ENCODE results near the gene NIPAL4. TPM values are rescaled to one million over a fixed set of nuclear protein-coding genes. Genes with fewer than 3 reads are reported as not detected.

The NIPAL4 gene
- polyA plus RNA-seq, 2 donors = 5.4 to 15.1 TPM

DNA sequence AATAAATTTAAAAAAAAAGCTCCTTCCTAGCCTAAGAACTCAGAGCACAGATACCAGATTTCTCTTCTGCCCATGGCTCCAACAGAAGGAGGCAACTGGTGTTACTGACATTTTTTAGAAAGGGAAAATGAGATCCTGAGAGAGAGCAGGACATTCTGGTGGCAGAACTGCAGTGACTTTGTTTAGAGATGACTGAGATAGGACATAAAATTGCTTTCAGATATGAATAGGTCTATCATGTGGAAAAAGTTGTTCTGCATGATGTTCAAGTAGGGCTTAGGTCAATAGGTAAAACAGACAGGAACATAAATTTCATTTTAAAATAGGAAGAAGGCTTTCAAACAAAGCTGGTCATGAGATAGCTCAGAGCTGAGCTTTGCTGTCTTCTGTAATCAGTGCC is 49.6 kb downstream of the NIPAL4 start:
- Histone ChIP-seq H3K27ac (ENCODE audit: low read depth in 2 of 2, low read length in 1 of 2) (no peak overlapping the region), H3K36me3 (ENCODE audit: control insufficient read depth in 2 of 2, insufficient read depth in 2 of 2, low read length in 1 of 2) (no peaks in the 10 kb centered on the region), H3K9me3 (ENCODE audit: control insufficient read depth in 2 of 2, insufficient read depth in 1 of 2, low read depth in 1 of 2, low read length in 1 of 2) (no peaks in the 10 kb centered on the region), H3K4me3 (ENCODE audit: low read depth in 1 of 2, low read length in 2 of 2) (no peak overlapping the region), H3K27me3 (ENCODE audit: control insufficient read depth in 1 of 2, insufficient read depth in 2 of 2, low read length in 2 of 2) (no peaks in the 10 kb centered on the region), H3K4me1 (ENCODE audit: control insufficient read depth in 2 of 2, insufficient read depth in 2 of 2, low read length in 1 of 2) (peaks cover 0 to 8% of the 10 kb centered on the region in 2 donors)

DNA sequence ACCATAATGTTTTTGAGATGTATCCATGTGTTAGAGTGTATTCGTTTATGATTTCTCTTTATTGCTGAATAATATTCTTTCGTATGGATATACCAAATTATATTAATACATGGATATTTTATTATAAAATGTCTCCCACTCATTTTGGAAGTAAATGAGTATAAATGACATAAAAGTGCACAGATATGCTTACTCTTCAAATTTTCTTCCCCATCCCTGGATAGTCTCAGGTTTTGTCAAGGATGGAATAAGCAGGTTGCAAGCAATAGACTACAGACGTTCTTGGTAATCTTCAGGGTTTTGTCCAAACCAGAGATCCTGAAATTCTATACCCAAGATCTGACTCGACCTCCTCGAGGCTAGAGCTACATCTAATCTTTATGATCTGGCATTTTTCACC is 50.7 kb downstream of the NIPAL4 start:
- H3K4me1 ChIP-seq (ENCODE audit: control insufficient read depth in 2 of 2, insufficient read depth in 2 of 2, low read length in 1 of 2) = peaks cover 0 to 6% of the 10 kb centered on the region in 2 donors
- H3K4me3 ChIP-seq (ENCODE audit: low read depth in 1 of 2, low read length in 2 of 2) = no peak overlapping the region
- no peaks in the 10 kb centered on the region for H3K27me3 ChIP-seq (ENCODE audit: control insufficient read depth in 1 of 2, insufficient read depth in 2 of 2, low read length in 2 of 2)
- H3K9me3 ChIP-seq (ENCODE audit: control insufficient read depth in 2 of 2, insufficient read depth in 1 of 2, low read depth in 1 of 2, low read length in 1 of 2) = no peaks in the 10 kb centered on the region
- no peaks in the 10 kb centered on the region for H3K36me3 ChIP-seq (ENCODE audit: control insufficient read depth in 2 of 2, insufficient read depth in 2 of 2, low read length in 1 of 2)
- 80 to 87% methylated on average over 5 of the region's 5 CpGs for WGBS, 2 donors
- peak overlapping the region in 1 of 2 donors; percentile 78 for H3K27ac ChIP-seq (ENCODE audit: low read depth in 2 of 2, low read length in 1 of 2)

GRCh38 chr5:157511651-157512644 is 51.9 kb downstream of the NIPAL4 start:
- Histone ChIP-seq H3K4me1 (ENCODE audit: control insufficient read depth in 2 of 2, insufficient read depth in 2 of 2, low read length in 1 of 2) (peaks cover 0 to 5% of the 10 kb centered on the region in 2 donors), H3K9me3 (ENCODE audit: control insufficient read depth in 2 of 2, insufficient read depth in 1 of 2, low read depth in 1 of 2, low read length in 1 of 2) (no peaks in the 10 kb centered on the region), H3K27me3 (ENCODE audit: control insufficient read depth in 1 of 2, insufficient read depth in 2 of 2, low read length in 2 of 2) (no peaks in the 10 kb centered on the region), H3K27ac (ENCODE audit: low read depth in 2 of 2, low read length in 1 of 2) (peak overlapping the region; percentile 64 to 93), H3K36me3 (ENCODE audit: control insufficient read depth in 2 of 2, insufficient read depth in 2 of 2, low read length in 1 of 2) (no peaks in the 10 kb centered on the region), H3K4me3 (ENCODE audit: low read depth in 1 of 2, low read length in 2 of 2) (no peak overlapping the region)
- 24 to 44% methylated on average over 9 of the region's 9 CpGs for WGBS, 2 donors

GRCh38 chr5:157513182-157513581 is 53.2 kb downstream of the NIPAL4 start:
- Histone ChIP-seq H3K36me3 (ENCODE audit: control insufficient read depth in 2 of 2, insufficient read depth in 2 of 2, low read length in 1 of 2) (no peaks in the 10 kb centered on the region), H3K27me3 (ENCODE audit: control insufficient read depth in 1 of 2, insufficient read depth in 2 of 2, low read length in 2 of 2) (no peaks in the 10 kb centered on the region), H3K4me1 (ENCODE audit: control insufficient read depth in 2 of 2, insufficient read depth in 2 of 2, low read length in 1 of 2) (no peaks in the 10 kb centered on the region), H3K9me3 (ENCODE audit: control insufficient read depth in 2 of 2, insufficient read depth in 1 of 2, low read depth in 1 of 2, low read length in 1 of 2) (no peaks in the 10 kb centered on the region), H3K27ac (ENCODE audit: low read depth in 2 of 2, low read length in 1 of 2) (no peak overlapping the region), H3K4me3 (ENCODE audit: low read depth in 1 of 2, low read length in 2 of 2) (no peak overlapping the region)
- 78 to 93% methylated on average over 8 of the region's 8 CpGs for WGBS, 2 donors

DNA sequence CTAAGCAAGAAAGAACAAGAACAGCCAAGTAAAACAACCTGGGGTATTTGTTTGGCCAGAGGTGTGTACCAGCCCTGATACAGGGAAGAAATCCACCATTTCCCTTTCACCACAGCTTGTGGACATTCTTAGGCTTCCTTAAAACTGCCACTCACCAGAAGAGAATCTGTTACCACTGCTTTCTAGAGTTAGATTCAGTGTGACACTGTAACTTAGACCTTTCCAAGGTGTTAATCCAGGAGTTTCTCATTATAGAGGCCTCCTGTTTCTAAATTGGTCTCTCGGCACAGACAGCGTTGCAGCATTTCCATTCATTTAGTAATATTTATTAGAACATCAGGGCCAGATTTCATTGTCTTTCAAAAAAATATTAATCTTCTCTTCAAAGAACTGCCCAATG is 55.0 kb downstream of the NIPAL4 start:
- Histone ChIP-seq H3K36me3 (ENCODE audit: control insufficient read depth in 2 of 2, insufficient read depth in 2 of 2, low read length in 1 of 2) (no peaks in the 10 kb centered on the region), H3K27me3 (ENCODE audit: control insufficient read depth in 1 of 2, insufficient read depth in 2 of 2, low read length in 2 of 2) (no peaks in the 10 kb centered on the region), H3K27ac (ENCODE audit: low read depth in 2 of 2, low read length in 1 of 2) (no peak overlapping the region), H3K9me3 (ENCODE audit: control insufficient read depth in 2 of 2, insufficient read depth in 1 of 2, low read depth in 1 of 2, low read length in 1 of 2) (no peaks in the 10 kb centered on the region), H3K4me1 (ENCODE audit: control insufficient read depth in 2 of 2, insufficient read depth in 2 of 2, low read length in 1 of 2) (no peaks in the 10 kb centered on the region), H3K4me3 (ENCODE audit: low read depth in 1 of 2, low read length in 2 of 2) (no peak overlapping the region)
- 89 to 95% methylated on average over 2 of the region's 2 CpGs for WGBS, 2 donors

DNA sequence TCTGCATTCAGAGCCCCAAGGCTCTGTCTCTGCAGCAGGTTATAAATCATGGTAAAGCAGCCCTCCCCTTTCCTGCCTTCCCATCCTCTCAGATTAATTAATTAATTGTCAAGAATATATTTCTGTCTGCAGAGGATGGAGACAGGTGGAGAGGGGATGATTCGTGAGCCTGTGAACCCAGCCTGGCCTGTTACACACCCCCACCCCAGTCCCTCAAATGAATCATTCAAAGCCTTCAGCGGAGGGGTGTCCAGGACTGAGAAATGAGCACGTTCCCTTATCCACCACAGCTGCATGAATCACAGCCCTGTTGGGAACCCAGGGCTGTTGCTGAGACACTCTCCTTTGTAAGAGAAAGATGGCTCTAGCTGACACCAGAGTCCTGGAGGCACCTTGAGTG is 56.0 kb downstream of the NIPAL4 start:
- Histone ChIP-seq H3K9me3 (ENCODE audit: control insufficient read depth in 2 of 2, insufficient read depth in 1 of 2, low read depth in 1 of 2, low read length in 1 of 2) (no peaks in the 10 kb centered on the region), H3K27ac (ENCODE audit: low read depth in 2 of 2, low read length in 1 of 2) (peak overlapping the region; percentile 36 to 70), H3K27me3 (ENCODE audit: control insufficient read depth in 1 of 2, insufficient read depth in 2 of 2, low read length in 2 of 2) (no peaks in the 10 kb centered on the region), H3K4me3 (ENCODE audit: low read depth in 1 of 2, low read length in 2 of 2) (no peak overlapping the region), H3K4me1 (ENCODE audit: control insufficient read depth in 2 of 2, insufficient read depth in 2 of 2, low read length in 1 of 2) (no peaks in the 10 kb centered on the region), H3K36me3 (ENCODE audit: control insufficient read depth in 2 of 2, insufficient read depth in 2 of 2, low read length in 1 of 2) (no peaks in the 10 kb centered on the region)
- WGBS, 2 donors = 40 to 49% methylated on average over 3 of the region's 3 CpGs

GRCh38 chr5:157516626-157517325 is 56.8 kb downstream of the NIPAL4 start:
- H3K36me3 ChIP-seq (ENCODE audit: control insufficient read depth in 2 of 2, insufficient read depth in 2 of 2, low read length in 1 of 2) = no peaks in the 10 kb centered on the region
- peak overlapping the region; percentile 37 to 62 for H3K27ac ChIP-seq (ENCODE audit: low read depth in 2 of 2, low read length in 1 of 2)
- WGBS, 2 donors = 62 to 63% methylated on average over 5 of the region's 5 CpGs
- no peaks in the 10 kb centered on the region for H3K4me1 ChIP-seq (ENCODE audit: control insufficient read depth in 2 of 2, insufficient read depth in 2 of 2, low read length in 1 of 2)
- H3K9me3 ChIP-seq (ENCODE audit: control insufficient read depth in 2 of 2, insufficient read depth in 1 of 2, low read depth in 1 of 2, low read length in 1 of 2) = no peaks in the 10 kb centered on the region
- no peaks in the 10 kb centered on the region for H3K27me3 ChIP-seq (ENCODE audit: control insufficient read depth in 1 of 2, insufficient read depth in 2 of 2, low read length in 2 of 2)
- no peak overlapping the region for H3K4me3 ChIP-seq (ENCODE audit: low read depth in 1 of 2, low read length in 2 of 2)

DNA sequence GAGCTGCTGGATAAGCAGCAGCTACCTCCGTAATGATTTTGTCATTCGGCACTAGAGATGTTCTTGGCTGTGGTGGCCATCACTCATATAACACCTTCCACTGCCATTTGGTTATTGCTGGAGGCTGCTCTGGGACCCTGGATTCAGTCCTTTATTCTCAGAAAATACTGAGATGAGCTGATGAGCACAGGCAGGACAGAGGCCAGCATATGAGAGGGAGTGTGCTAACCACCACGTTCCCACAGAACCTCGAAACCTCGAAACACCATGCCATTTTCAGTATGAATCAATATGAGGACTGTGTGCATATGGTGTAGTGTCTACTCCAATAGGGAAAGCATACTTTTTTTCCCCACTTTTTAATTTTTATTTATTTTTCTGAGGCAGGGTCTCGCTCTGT is 59.0 kb downstream of the NIPAL4 start:
- Histone ChIP-seq H3K36me3 (ENCODE audit: control insufficient read depth in 2 of 2, insufficient read depth in 2 of 2, low read length in 1 of 2) (no peaks in the 10 kb centered on the region), H3K4me3 (ENCODE audit: low read depth in 1 of 2, low read length in 2 of 2) (no peak overlapping the region), H3K27ac (ENCODE audit: low read depth in 2 of 2, low read length in 1 of 2) (peak overlapping the region in 1 of 2 donors; percentile 15), H3K27me3 (ENCODE audit: control insufficient read depth in 1 of 2, insufficient read depth in 2 of 2, low read length in 2 of 2) (no peaks in the 10 kb centered on the region), H3K9me3 (ENCODE audit: control insufficient read depth in 2 of 2, insufficient read depth in 1 of 2, low read depth in 1 of 2, low read length in 1 of 2) (no peaks in the 10 kb centered on the region), H3K4me1 (ENCODE audit: control insufficient read depth in 2 of 2, insufficient read depth in 2 of 2, low read length in 1 of 2) (no peaks in the 10 kb centered on the region)
- 86 to 87% methylated on average over 6 of the region's 6 CpGs for WGBS, 2 donors

DNA sequence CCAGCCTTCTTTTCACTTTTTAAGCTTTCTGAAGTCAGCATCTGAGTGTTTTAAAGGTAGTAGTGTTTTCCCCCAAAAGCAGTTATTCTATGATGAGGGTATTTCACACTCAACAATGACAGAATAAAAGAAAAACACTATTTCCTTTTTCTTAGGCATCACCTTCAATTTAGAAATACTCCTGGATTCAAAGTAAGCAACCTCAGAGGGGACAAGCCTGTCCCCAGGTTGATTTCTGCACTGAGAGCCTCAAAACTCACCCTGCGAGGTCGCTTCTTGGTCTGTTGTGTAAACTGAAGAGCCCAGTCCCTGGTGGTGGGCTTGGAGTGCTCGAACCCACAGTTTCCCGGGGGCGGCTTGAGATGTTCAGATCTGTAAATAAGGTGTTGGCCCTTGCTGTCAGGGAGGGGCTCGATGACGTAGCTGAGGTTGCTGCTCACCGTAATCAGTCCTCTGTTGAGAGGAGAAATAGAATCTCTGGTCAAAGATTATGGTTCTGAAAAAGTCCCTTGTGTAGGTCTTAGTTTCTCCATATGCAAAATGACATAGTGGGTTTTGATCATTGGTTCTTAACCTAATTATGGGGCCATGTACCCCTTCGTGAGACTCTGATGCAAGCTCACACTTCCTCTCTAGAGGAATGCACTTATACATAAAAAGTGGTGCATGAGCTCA is 59.7 kb downstream of the NIPAL4 start:
- Histone ChIP-seq H3K27me3 (ENCODE audit: control insufficient read depth in 1 of 2, insufficient read depth in 2 of 2, low read length in 2 of 2) (no peaks in the 10 kb centered on the region), H3K4me1 (ENCODE audit: control insufficient read depth in 2 of 2, insufficient read depth in 2 of 2, low read length in 1 of 2) (no peaks in the 10 kb centered on the region), H3K4me3 (ENCODE audit: low read depth in 1 of 2, low read length in 2 of 2) (no peak overlapping the region), H3K9me3 (ENCODE audit: control insufficient read depth in 2 of 2, insufficient read depth in 1 of 2, low read depth in 1 of 2, low read length in 1 of 2) (no peaks in the 10 kb centered on the region), H3K27ac (ENCODE audit: low read depth in 2 of 2, low read length in 1 of 2) (no peak overlapping the region), H3K36me3 (ENCODE audit: control insufficient read depth in 2 of 2, insufficient read depth in 2 of 2, low read length in 1 of 2) (no peaks in the 10 kb centered on the region)
- WGBS, 2 donors = 85 to 92% methylated on average over 9 of the region's 9 CpGs
